ENCODE data around the gene RASL10B.

GRCh38 chr17:35760587-35760986 is 29.1 kb downstream of the RASL10B start, which contains the start of gene C17orf50:
- TF ChIP-seq CTCF (IDR thresholded peaks at IDR 0.05; ENCODE audit: low read depth, low read length): no peak
- no peak for TF ChIP-seq EZH2phosphoT487 (IDR thresholded peaks at IDR 0.05; ENCODE audit: low read depth)

All from OCI-LY3 (cell line).